ENCODE measurements around the gene TAS2R16. TPM values are rescaled to one million over a fixed set of nuclear protein-coding genes. Genes with fewer than 3 reads are reported as not detected.

The TAS2R16 gene, protein sequence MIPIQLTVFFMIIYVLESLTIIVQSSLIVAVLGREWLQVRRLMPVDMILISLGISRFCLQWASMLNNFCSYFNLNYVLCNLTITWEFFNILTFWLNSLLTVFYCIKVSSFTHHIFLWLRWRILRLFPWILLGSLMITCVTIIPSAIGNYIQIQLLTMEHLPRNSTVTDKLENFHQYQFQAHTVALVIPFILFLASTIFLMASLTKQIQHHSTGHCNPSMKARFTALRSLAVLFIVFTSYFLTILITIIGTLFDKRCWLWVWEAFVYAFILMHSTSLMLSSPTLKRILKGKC
- not detected in 5 replicates for total RNA-seq (2022; extraction: Qiagen RNA extraction)

GRCh38 chr7:122995600-122995999 is at the start of gene TAS2R16:
Gene TAS2R16, minus strand, starts transcription at chr7:122995700. Its CDS starts 66 bp downstream, at chr7:122995634.

Other genes starting within 250 kb of the TAS2R16 start
- 0.03 to 0.11 TPM (median 0.05 TPM) in 4 of 5 replicates, not detected in the other for gene CADPS2, start 109.2 kb downstream of the TAS2R16 start, total RNA-seq (2022; extraction: Qiagen RNA extraction)
- gene SLC13A1, start 204.3 kb upstream of the TAS2R16 start, total RNA-seq (2022; extraction: Qiagen RNA extraction) = not detected in 5 replicates